SK-N-DZ (cell line): Measurements from ENCODE around the gene CCDC124.

Experiments used
- DNase-seq: peaks from one replicate; pipeline ENCODE4 v3.0.0-alpha.2; 2015; ENCODE audit warnings: low spot score

CCDC124 gene

DNA sequence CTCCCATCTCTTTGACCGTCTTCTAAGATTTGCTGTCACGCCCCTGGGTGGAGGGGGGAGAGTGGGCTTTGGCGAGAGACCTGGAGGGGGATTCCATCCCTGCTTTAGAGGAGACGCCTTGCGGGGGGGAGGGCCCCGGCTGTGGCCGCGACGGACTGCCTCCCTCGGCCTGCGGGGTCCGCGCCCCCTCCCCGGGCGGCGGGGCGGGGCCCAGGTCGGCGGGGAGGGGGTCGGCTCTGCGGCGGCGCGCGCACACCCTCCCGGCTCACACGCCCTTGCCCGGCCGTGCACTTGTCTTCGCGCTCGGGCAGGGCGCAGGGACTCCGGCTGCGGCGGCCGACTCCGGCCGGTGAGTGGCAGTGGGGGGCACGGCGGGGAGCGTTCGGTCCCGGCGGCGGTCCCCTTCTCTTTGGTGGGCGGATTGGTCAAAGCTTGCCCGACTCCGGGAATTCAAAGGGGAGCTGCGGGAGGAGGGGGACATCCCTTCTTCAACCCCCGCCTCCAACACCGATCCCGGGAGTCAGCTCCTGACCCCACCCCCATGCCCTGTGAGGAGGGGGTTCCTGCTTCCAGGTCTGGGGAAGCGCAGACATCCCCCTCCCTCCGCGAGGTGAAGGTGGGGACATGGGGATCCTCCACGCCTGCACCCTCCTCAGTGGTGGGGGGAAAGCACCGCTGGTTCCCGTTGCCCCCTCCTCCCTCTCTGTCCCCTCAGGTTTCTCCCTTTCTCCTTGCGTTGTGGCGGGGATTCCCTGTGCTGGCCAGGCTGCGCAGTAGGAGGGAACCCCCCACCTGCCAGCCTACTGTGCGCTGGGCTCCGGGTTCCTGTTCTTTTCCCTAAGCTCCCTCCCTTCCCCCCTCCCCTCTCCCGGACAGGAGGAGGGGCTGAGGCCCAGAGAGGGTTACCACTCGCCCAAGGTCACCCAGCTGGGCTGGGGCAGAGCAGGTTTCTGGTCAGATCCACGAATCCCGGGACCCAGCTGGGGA lies 19.5 kb downstream of the CCDC124 start:
- peak; percentile 55 for DNase-seq

DNA sequence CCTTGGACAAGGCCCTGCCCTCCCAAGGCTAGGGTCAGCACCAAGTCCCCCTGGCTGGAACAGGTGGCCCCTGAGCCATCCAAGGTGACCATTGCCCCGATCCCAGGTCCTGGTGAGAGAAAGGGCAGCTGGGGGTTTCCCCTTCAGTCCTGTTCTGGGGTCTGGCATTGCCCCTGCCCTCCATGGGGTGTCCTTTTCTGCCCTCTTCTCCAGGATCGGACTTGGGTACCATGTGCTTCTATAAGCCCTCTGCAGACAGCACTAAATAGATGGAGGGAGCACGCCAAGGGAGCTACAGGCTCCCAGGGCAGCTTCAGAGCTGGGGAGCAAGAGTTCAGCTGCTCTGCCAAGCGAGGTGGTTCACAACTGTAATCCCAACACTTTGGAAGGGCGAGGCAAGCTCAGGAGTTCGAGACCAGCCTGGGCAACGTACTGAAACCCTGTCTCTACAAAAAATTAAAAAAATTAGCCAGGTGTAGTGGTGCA lies 20.5 kb downstream of the CCDC124 start:
- no peak for DNase-seq

DNA sequence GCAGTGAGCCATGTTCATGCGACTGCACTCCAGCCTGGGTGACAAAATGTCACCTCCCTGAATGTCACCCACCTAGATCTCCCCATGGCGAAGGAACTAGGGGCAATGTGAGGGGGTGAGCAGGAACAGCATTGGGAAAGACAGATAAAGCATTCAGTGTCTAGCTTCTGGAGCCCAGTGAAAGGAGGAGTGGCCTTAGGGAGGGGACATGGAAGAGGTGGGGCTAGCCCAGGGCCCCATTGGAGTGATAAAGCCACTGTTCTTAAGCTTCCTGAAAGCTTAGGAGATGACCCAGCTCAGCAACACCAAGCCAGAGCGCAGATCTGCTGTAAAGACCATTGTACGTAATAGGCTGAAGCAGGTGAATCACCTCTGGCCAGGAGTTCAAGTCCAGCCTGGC lies 21.1 kb downstream of the CCDC124 start:
- no peak for DNase-seq

- no peak for DNase-seq
Observed at GRCh38 chr19:17954401-17954800, 21.6 kb downstream of the CCDC124 start.

DNA sequence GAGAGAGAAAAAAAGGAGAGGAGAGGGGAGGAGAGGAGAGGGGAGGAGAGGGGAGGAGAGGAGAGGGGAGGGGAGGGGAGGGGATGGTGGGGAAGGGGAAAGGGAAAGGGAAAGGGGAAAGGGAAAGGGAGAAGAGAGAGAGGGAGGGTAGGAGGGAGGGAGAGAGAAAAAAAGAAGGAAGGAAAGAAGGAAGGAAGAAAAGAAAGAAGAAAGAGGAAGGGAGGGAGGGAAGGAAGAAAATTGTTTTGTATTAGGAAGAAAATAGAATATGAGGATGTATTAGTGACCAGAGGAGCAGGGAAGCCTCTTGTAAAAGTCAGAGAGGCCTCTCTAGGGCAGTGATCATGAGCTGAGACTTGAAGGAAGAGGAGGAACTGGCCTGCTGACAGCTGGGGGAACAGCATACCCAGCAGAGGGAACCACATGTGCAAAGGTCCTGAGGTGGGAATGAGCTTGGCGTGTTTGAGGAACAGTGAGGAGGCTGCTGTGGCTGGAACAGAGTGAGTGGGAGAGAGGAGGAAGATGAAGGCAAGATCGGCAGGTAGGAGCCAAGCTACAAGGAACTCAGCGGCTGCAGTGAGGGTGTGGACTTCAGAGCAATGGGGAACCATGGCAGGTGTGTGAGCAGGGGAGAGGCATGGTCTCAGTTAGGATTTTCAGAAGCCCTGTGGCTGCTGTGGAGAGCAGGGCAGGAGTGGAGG lies 24.5 kb downstream of the CCDC124 start:
- no peak for DNase-seq

DNA sequence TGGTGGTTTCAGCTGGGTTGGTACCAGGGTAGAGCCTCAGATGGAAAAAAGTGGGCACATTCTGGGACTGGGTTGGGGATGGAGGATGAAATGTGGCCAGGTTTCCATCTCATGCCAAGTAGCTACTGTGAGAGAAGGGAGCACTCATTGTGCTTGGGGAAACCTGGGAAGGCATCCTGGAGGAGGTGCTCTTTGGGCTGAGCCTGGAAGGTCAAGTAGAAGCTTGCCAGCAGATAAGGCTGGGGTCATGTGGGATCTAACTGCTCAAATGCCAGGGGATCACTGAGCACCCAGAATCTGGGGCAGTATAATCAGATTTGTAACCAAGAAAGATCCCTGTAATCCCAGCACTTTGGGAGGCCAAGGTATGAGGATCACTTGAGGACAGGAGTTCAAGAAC lies 25.1 kb downstream of the CCDC124 start:
- no peak for DNase-seq

GRCh38 chr19:17963936-17964691 lies 31.3 kb downstream of the CCDC124 start:
- no peak for DNase-seq

GRCh38 chr19:17965370-17966128 lies 32.7 kb downstream of the CCDC124 start:
- DNase-seq: no peak

DNA sequence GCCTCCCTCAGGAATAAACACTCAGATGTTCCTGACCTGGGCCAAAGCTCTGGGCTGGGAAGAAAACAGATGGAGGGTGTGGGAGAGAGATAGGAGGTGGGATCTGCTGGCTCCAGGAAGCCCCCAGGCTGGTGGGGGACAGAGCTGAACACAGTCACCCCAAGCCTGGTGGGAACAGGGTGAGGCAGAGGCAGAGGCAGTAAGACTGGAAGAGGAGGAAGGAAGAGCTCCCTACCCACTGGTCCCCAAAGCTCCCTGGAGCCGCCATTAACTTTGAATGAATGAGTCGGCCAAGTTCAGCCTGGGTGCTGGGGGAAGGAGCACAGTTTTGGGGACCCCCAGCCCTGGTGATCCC lies 33.3 kb downstream of the CCDC124 start:
- DNase-seq: no peak

GRCh38 chr19:17966550-17967256 lies 33.9 kb downstream of the CCDC124 start, which contains the start of gene KCNN1:
Gene KCNN1 (plus strand): TSS chr19:17967107. CDS start chr19:17973889, 6,782 bp downstream.
- DNase-seq: no peak

- DNase-seq: no peak
Observed at GRCh38 chr19:17967257-17968051, 34.6 kb downstream of the CCDC124 start.

GRCh38 chr19:17968362-17968761 lies 35.5 kb downstream of the CCDC124 start:
- DNase-seq: no peak

DNA sequence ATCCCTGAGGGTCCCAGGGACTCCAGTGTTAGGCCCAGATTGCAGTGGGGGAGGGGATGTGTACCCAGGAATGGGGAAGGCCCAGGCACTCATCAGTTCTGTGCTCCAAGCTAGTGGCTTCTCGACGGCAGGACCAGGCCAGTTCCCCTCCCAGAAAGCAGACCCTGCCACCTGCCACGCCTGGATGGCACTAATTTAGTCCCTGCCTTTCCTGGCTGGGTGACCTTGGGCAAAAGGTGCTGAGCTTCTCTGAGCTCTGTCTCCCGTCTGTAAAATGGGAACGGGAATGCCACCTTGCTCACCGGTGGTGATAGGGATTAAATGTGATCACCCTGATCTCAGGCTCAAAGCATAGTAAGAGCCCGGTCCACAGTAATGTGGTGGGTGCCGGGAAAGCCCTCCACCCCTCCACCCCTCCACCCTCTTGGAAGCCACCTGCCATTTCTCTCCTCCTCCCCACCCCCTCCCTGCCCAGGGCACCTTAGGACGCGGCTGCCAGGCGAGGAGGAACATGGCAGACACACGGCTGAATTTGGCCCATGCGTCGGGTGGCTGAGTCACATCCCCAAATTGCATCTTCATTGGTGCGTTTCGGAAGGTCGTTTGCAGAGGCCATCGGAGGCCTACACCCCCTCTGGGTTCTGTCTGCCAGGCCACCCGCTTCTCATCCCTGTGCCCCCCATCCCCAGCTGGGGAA lies 36.4 kb downstream of the CCDC124 start:
- no peak for DNase-seq

DNA sequence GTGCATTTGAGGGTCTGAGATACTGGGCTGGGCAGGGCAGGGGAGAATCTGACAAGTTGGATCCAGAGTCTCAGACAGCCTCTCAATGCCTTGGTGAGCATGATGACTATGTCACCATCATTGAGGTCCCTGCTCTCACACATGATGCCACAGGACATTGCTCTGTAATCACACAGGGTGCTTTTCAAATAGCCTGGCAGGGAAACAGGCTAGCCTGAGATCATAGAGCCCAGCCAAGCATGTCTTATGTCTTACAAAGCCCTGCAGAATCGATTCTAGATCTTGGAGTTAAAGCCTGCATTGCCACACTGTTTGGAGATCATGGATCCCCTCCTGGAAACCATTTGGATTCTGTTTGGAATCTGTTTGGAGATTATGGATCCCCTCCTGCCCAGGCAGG lies 39.4 kb downstream of the CCDC124 start:
- no peak for DNase-seq

- no peak for DNase-seq
Observed at GRCh38 chr19:17973759-17974158, 40.9 kb downstream of the CCDC124 start.

GRCh38 chr19:17974551-17974950 lies 41.7 kb downstream of the CCDC124 start:
- no peak for DNase-seq

- DNase-seq: no peak
Observed at GRCh38 chr19:17975032-17975431, 42.2 kb downstream of the CCDC124 start.

GRCh38 chr19:17977021-17977420 lies 44.2 kb downstream of the CCDC124 start:
- no peak for DNase-seq

DNA sequence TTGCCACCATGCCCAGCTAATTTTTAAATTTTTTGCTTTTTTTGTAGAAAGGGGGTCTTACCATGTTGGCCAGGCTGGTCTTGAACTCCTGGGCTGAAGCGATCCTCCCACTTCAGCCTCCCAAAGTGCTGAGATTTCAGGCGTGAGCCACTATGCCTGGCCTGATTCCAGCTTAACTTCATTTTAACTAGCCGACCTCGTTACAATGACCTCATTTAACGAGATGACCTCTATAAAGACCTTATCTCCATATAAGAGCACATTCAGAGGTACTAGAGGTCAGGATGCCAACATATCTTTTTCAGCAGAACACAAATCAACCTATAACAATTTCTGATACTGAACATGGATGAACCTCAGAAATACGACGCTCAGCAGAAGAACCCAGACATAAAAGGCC lies 44.7 kb downstream of the CCDC124 start:
- no peak for DNase-seq
